ENCODE data around the gene RELL2.

Gene RELL2

GRCh38 chr5:141632650-141633049, 4.1 kb upstream of the RELL2 start:
- Mint-ChIP-seq H3K27me3 (no peaks in the 10 kb centered on the region), H3K27ac (no peak overlapping the region), H3K4me1 (ENCODE audit: low read depth in 2 of 2) (peaks cover 23% of the 10 kb centered on the region in 2 donors), H3K9me3 (no peaks in the 10 kb centered on the region), H3K36me3 (ENCODE audit: insufficient read depth) (peaks cover 27% of the 10 kb centered on the region), H3K4me3 (no peak overlapping the region)
- ATAC-seq (replicated peaks) (no peak), DNase-seq (no peak)

DNA sequence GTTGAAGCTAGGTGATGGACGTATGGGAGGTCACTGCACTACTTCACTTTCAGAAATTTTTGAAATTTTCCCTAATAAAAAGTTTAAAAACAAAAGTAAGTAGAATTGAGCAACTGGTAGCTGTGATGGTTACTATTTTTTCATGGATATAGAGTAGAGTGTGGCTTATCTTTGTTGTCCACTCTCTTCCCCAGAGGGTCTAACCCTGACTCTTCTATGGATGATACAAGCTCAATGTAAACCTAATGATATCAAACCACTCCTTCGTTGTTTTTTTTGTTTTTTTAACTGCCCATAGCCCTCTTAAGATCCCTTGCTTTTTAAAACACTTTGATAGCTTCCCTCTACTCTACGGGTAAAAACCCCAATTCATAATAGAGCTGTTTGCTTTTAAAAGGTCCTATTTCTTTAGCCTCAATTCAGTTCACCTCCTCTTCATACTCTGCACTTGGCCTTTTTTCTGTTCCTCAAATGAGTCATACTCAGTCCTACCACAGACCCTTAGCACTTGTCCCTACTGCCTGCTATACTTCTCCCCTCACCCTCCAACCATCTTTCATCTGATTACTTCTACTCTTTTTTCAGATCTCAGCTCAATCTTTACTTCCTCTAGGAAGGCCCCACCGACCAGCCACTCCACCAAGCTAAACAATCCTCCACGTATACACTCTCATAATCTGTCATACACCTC, 2.8 kb upstream of the RELL2 start:
- DNase-seq (no peak), ATAC-seq (replicated peaks) (no peak)
- Mint-ChIP-seq H3K27me3 (no peaks in the 10 kb centered on the region), H3K36me3 (ENCODE audit: insufficient read depth) (peaks cover 29% of the 10 kb centered on the region), H3K4me1 (ENCODE audit: low read depth in 2 of 2) (peaks cover 25 to 31% of the 10 kb centered on the region in 2 donors), H3K4me3 (peak overlapping the region in 1 of 2 donors; percentile 2), H3K27ac (no peak overlapping the region), H3K9me3 (no peaks in the 10 kb centered on the region)

DNA sequence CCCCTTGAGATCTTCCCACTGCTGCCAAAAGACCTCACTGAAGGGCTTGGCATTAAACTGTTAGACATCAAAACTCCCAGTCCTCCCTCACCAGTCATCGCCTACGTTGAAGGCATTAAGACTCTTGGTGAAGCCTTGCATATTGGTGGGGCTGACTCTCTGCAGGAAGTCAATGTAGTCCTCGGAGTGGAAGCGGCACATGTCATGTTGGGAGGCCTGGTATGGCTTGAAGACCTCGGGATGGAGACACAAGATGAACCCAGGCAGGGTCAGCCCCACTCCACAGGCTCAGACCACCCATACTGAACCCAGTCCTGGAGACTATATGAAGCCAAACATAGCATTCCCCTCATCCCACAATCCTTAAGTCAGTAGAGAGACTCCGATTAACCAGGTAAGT, 2.1 kb upstream of the RELL2 start:
- ATAC-seq (replicated peaks) (no peak), DNase-seq (no peak)
- no peaks in the 10 kb centered on the region for H3K27me3 Mint-ChIP-seq
- no peaks in the 10 kb centered on the region for H3K9me3 Mint-ChIP-seq
- peaks cover 26% of the 10 kb centered on the region for H3K36me3 Mint-ChIP-seq (ENCODE audit: insufficient read depth)
- peak overlapping the region in 1 of 2 donors; percentile 63 for H3K27ac Mint-ChIP-seq
- peaks cover 25 to 31% of the 10 kb centered on the region in 2 donors for H3K4me1 Mint-ChIP-seq (ENCODE audit: low read depth in 2 of 2)
- peak overlapping the region; percentile 88 to 89 for H3K4me3 Mint-ChIP-seq

DNA sequence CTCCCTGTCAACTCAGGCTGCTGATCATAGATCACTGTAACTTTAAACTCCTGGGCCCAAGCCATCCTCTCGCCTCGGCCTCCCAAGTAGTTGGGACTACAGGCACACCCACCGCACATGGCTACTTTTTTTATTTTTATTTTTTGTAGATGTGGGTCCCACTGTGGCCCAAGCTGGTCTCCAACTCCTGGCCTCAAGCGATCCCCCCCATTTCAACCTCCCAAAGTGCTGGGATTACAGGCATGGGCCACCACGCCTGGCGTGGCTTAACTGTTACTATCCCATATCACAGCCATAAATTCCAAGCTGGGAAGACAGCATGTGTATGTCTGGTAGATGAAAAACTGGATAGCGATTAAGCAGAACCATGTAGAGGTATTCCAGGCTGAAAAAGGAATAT, 1.2 kb upstream of the RELL2 start:
- peaks cover 21% of the 10 kb centered on the region for H3K36me3 Mint-ChIP-seq (ENCODE audit: insufficient read depth)
- H3K9me3 Mint-ChIP-seq = no peaks in the 10 kb centered on the region
- ATAC-seq (replicated peaks) (no peak), DNase-seq (no peak)
- H3K27ac Mint-ChIP-seq = peak overlapping the region; percentile 63 to 79
- H3K27me3 Mint-ChIP-seq = no peaks in the 10 kb centered on the region
- peak overlapping the region; percentile 88 to 89 for H3K4me3 Mint-ChIP-seq
- peaks cover 25 to 28% of the 10 kb centered on the region in 2 donors for H3K4me1 Mint-ChIP-seq (ENCODE audit: low read depth in 2 of 2)

- Mint-ChIP-seq H3K36me3 (ENCODE audit: insufficient read depth) (peaks cover 19% of the 10 kb centered on the region), H3K4me3 (peak overlapping the region; percentile 88 to 89), H3K4me1 (ENCODE audit: low read depth in 2 of 2) (peaks cover 29 to 31% of the 10 kb centered on the region in 2 donors), H3K27ac (peak overlapping the region; percentile 63 to 79), H3K9me3 (no peaks in the 10 kb centered on the region), H3K27me3 (no peaks in the 10 kb centered on the region)
- ATAC-seq (replicated peaks) = no peak
- DNase-seq = no peak
Observed at GRCh38 chr5:141636106-141636412, 738 bp upstream of the RELL2 start.

- Mint-ChIP-seq H3K4me1 (ENCODE audit: low read depth in 2 of 2) (peaks cover 32 to 33% of the 10 kb centered on the region in 2 donors), H3K4me3 (peak overlapping the region; percentile 88 to 89)
- DNase-seq = peak; percentile 47 to 57 (median 55)
Observed at GRCh38 chr5:141637123-141637766, 448 bp downstream of the RELL2 start.

DNA sequence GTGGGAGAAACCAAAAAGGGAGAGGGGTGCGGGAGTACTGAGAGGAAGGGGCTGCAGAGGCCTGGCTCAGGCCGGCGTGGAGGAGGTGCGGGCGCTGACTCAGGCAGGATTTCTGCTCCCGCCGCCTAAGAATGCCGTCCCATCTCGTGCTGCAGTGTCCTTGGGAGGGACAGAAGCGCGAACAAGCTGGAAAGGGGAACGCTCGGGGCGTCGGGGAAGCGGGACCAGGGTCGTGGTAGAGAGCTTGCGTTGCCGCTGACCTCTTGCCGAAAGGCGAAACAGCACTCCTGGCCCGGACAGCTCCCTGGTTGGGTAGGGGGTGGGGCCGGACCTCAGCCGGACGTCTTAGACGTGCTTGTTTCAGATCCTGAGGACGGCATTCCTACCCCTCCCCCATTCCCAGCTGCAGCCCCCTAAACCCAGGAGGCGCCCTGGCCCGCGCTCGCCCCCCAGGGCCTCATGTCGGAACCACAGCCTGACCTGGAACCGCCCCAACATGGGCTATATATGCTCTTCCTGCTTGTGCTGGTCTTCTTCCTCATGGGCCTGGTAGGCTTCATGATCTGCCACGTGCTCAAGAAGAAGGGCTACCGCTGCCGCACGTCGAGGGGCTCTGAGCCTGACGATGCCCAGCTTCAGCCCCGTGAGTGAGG, 1.1 kb downstream of the RELL2 start:
- ATAC-seq (replicated peaks) (peak; percentile 53), DNase-seq (peak; percentile 54 to 63 (median 57))
- Mint-ChIP-seq H3K27me3 (no peaks in the 10 kb centered on the region), H3K9me3 (no peaks in the 10 kb centered on the region), H3K27ac (peak overlapping the region; percentile 63 to 78), H3K4me3 (peak overlapping the region; percentile 88 to 89), H3K4me1 (ENCODE audit: low read depth in 2 of 2) (peaks cover 32 to 33% of the 10 kb centered on the region in 2 donors), H3K36me3 (ENCODE audit: insufficient read depth) (peaks cover 11% of the 10 kb centered on the region)

More at GRCh38 chr5:141637123-141637766, 448 bp downstream of the RELL2 start:
- no peaks in the 10 kb centered on the region for H3K27me3 Mint-ChIP-seq
- H3K27ac Mint-ChIP-seq = peak overlapping the region; percentile 63 to 78
- H3K36me3 Mint-ChIP-seq (ENCODE audit: insufficient read depth) = peaks cover 11% of the 10 kb centered on the region
- no peaks in the 10 kb centered on the region for H3K9me3 Mint-ChIP-seq
- peak; percentile 62 for ATAC-seq (replicated peaks)

DNA sequence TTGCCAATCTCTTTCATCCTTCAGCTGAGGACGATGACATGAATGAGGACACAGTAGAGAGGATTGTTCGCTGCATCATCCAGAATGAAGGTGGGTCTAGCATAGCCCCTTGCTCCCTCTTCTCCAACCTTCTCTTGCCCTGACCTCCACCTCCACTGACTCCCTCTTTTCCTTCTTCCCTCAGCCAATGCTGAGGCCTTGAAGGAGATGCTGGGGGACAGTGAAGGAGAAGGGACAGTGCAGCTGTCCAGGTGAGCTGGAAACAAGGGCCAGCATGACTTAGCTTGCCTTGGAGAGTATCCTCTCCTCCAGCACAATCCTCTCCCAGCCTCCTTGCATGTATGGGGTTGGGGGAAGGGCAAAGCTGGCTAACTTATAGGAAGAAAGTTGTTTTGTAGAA, 2.0 kb downstream of the RELL2 start:
- H3K9me3 Mint-ChIP-seq = no peaks in the 10 kb centered on the region
- H3K4me1 Mint-ChIP-seq (ENCODE audit: low read depth in 2 of 2) = peaks cover 32 to 33% of the 10 kb centered on the region in 2 donors

DNA sequence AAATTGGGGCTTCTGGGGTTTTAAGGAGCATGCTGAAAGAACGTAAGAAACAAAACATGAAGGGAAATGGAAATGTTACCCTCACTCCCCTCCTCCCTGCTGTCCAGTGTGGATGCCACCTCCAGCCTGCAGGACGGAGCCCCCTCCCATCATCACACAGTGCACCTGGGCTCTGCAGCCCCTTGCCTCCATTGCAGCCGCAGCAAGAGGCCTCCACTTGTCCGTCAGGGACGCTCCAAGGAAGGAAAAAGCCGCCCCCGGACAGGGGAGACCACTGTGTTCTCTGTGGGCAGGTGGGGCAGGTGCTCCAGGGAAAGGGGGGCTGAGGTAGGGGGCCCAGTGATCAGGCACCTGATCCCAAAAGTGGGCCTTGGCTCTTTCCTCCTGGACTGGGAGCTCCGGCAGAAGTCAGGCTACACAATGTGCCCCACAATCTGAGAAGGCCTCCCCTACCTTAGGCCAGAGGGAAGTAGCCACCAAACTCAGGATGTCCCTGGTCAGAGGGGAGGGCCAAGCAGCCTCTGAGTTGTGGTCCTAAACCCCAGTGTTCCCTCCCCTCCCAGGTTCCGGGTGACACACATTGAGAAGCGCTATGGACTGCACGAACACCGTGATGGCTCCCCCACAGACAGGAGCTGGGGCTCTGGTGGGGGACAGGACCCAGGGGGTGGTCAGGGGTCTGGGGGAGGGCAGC, 2.7 kb downstream of the RELL2 start:
- Mint-ChIP-seq H3K4me1 (ENCODE audit: low read depth in 2 of 2) (peaks cover 27% of the 10 kb centered on the region in 2 donors), H3K4me3 (no peak overlapping the region), H3K9me3 (no peaks in the 10 kb centered on the region), H3K27ac (no peak overlapping the region), H3K27me3 (no peaks in the 10 kb centered on the region), H3K36me3 (ENCODE audit: insufficient read depth) (peaks cover 20% of the 10 kb centered on the region)
- DNase-seq (no peak), ATAC-seq (replicated peaks) (no peak)

More for the DNA sequence above, 2.0 kb downstream of the RELL2 start:
- peak overlapping the region in 1 of 2 donors; percentile 88 for H3K4me3 Mint-ChIP-seq
- ATAC-seq (replicated peaks) (no peak), DNase-seq (no peak)
- no peaks in the 10 kb centered on the region for H3K27me3 Mint-ChIP-seq
- peak overlapping the region; percentile 63 to 78 for H3K27ac Mint-ChIP-seq
- peaks cover 18% of the 10 kb centered on the region for H3K36me3 Mint-ChIP-seq (ENCODE audit: insufficient read depth)

DNA sequence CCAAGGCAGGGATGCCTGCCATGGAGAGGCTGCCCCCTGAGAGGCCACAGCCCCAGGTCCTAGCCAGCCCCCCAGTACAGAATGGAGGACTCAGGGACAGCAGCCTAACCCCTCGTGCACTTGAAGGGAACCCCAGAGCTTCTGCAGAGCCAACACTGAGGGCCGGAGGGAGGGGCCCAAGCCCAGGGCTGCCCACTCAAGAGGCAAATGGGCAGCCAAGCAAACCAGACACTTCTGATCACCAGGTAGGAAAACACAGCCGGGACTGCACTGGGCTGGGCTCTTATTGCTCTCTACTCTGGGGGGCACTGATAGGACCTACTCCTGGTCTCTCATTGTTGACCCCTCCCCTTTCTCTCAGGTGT, 3.2 kb downstream of the RELL2 start:
- Mint-ChIP-seq H3K27ac (no peak overlapping the region), H3K27me3 (no peaks in the 10 kb centered on the region), H3K36me3 (ENCODE audit: insufficient read depth) (peaks cover 20% of the 10 kb centered on the region), H3K4me1 (ENCODE audit: low read depth in 2 of 2) (peaks cover 28 to 30% of the 10 kb centered on the region in 2 donors), H3K9me3 (no peaks in the 10 kb centered on the region), H3K4me3 (no peak overlapping the region)
- ATAC-seq (replicated peaks) (no peak), DNase-seq (no peak)

- peak overlapping the region in 1 of 2 donors; percentile 25 for H3K27ac Mint-ChIP-seq
Observed at GRCh38 chr5:141640698-141641097, 3.9 kb downstream of the RELL2 start.

GRCh38 chr5:141641634-141642267, 5.0 kb downstream of the RELL2 start:
- Mint-ChIP-seq H3K36me3 (ENCODE audit: insufficient read depth) (peaks cover 22% of the 10 kb centered on the region), H3K4me3 (no peak overlapping the region), H3K4me1 (ENCODE audit: low read depth in 2 of 2) (peaks cover 21 to 25% of the 10 kb centered on the region in 2 donors), H3K27ac (peak overlapping the region in 1 of 2 donors; percentile 2), H3K27me3 (no peaks in the 10 kb centered on the region), H3K9me3 (no peaks in the 10 kb centered on the region)
- no peak for DNase-seq
- ATAC-seq (replicated peaks) = no peak

More at GRCh38 chr5:141640698-141641097, 3.9 kb downstream of the RELL2 start:
- H3K4me3 Mint-ChIP-seq = no peak overlapping the region
- ATAC-seq (replicated peaks) (no peak), DNase-seq (no peak)
- H3K36me3 Mint-ChIP-seq (ENCODE audit: insufficient read depth) = peaks cover 20% of the 10 kb centered on the region
- peaks cover 24 to 25% of the 10 kb centered on the region in 2 donors for H3K4me1 Mint-ChIP-seq (ENCODE audit: low read depth in 2 of 2)
- no peaks in the 10 kb centered on the region for H3K9me3 Mint-ChIP-seq
- no peaks in the 10 kb centered on the region for H3K27me3 Mint-ChIP-seq

- Mint-ChIP-seq H3K36me3 (ENCODE audit: insufficient read depth) (peaks cover 19% of the 10 kb centered on the region), H3K9me3 (no peaks in the 10 kb centered on the region), H3K4me3 (no peak overlapping the region), H3K4me1 (ENCODE audit: low read depth in 2 of 2) (peaks cover 32 to 40% of the 10 kb centered on the region in 2 donors), H3K27me3 (no peaks in the 10 kb centered on the region), H3K27ac (no peak overlapping the region)
- DNase-seq = no peak
- no peak for ATAC-seq (replicated peaks)
Observed at GRCh38 chr5:141646026-141646425, 9.2 kb downstream of the RELL2 start.
